ENCODE data around the gene NR1H2. TPM values are rescaled to one million over a fixed set of nuclear protein-coding genes. Genes with fewer than 3 reads are reported as not detected.

Gene NR1H2
- total and polyA plus RNA-seq, 2 donors (not counting 1 experiment from before 2014, with no cell fraction given) = 30.3 to 82.4 TPM

DNA sequence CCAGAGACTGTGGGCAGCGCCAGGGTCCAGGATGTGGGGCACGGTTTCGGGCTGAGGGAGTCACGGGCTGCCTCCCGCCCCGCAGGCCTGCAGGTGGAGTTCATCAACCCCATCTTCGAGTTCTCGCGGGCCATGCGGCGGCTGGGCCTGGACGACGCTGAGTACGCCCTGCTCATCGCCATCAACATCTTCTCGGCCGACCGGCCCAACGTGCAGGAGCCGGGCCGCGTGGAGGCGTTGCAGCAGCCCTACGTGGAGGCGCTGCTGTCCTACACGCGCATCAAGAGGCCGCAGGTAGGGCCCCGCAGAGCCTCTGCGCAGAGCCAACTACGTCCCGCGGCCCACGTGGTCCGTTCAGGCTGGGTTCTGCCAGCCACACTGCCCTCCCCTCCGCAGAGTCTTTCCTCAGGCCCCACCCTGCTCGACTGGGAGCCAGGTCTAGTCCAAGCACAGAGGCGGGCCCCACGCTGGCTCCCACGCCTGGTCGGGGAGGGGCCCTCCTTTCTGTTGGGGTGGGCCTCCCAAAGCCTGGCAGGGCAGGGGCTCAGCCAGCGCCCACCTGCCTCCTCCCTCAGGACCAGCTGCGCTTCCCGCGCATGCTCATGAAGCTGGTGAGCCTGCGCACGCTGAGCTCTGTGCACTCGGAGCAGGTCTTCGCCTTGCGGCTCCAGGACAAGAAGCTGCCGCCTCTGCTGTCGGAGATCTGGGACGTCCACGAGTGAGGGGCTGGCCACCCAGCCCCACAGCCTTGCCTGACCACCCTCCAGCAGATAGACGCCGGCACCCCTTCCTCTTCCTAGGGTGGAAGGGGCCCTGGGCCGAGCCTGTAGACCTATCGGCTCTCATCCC lies 5.8 kb downstream of the NR1H2 start:
- Histone ChIP-seq H3K4me1 (ENCODE audit: control insufficient read depth, extremely low read depth, insufficient read depth, low read length) (peaks cover 2% of the 10 kb centered on the region), H2AFZ (ENCODE audit: low read length) (no peak overlapping the region), H3K27ac (ENCODE audit: insufficient read depth, low read length) (no peak overlapping the region), H3K27me3 (ENCODE audit: control insufficient read depth, insufficient read depth, low read length) (no peaks in the 10 kb centered on the region), H3K36me3 (ENCODE audit: control insufficient read depth, insufficient read depth, low read length) (peaks cover 31% of the 10 kb centered on the region), H3K4me3 (replicated peaks in 1 of 4; ENCODE audit: control extremely low read depth in 1 of 4, insufficient read depth in 1 of 4, low read depth in 3 of 4, low read length in 4 of 4) (no peak overlapping the region), H3K79me2 (ENCODE audit: control insufficient read depth, insufficient read depth, low read length) (peaks cover 12% of the 10 kb centered on the region), H4K20me1 (ENCODE audit: control insufficient read depth, extremely low read depth, insufficient read depth, low read length) (no peaks in the 10 kb centered on the region), H3K9ac (ENCODE audit: insufficient read depth, low read length) (no peak overlapping the region), H3K9me3 (ENCODE audit: control insufficient read depth, insufficient read depth, low read depth, low read length) (no peaks in the 10 kb centered on the region), H3K4me2 (ENCODE audit: extremely low read depth, insufficient read depth, low read length) (no peak overlapping the region)
- TF ChIP-seq, protein P1, sequence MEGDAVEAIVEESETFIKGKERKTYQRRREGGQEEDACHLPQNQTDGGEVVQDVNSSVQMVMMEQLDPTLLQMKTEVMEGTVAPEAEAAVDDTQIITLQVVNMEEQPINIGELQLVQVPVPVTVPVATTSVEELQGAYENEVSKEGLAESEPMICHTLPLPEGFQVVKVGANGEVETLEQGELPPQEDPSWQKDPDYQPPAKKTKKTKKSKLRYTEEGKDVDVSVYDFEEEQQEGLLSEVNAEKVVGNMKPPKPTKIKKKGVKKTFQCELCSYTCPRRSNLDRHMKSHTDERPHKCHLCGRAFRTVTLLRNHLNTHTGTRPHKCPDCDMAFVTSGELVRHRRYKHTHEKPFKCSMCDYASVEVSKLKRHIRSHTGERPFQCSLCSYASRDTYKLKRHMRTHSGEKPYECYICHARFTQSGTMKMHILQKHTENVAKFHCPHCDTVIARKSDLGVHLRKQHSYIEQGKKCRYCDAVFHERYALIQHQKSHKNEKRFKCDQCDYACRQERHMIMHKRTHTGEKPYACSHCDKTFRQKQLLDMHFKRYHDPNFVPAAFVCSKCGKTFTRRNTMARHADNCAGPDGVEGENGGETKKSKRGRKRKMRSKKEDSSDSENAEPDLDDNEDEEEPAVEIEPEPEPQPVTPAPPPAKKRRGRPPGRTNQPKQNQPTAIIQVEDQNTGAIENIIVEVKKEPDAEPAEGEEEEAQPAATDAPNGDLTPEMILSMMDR (conservative IDR thresholded peaks at IDR 0.05 in 1 of 2, IDR thresholded peaks at IDR 0.05 in 1 of 2; ENCODE audit: low read depth in 1 of 2, low read length in 2 of 2) = no peak
- TF ChIP-seq EZH2 (IDR thresholded peaks at IDR 0.05; ENCODE audit: low read length, missing control alignments) = no peak
- DNase-seq (ENCODE audit: low read depth in 2 of 2) = no peak

DNA sequence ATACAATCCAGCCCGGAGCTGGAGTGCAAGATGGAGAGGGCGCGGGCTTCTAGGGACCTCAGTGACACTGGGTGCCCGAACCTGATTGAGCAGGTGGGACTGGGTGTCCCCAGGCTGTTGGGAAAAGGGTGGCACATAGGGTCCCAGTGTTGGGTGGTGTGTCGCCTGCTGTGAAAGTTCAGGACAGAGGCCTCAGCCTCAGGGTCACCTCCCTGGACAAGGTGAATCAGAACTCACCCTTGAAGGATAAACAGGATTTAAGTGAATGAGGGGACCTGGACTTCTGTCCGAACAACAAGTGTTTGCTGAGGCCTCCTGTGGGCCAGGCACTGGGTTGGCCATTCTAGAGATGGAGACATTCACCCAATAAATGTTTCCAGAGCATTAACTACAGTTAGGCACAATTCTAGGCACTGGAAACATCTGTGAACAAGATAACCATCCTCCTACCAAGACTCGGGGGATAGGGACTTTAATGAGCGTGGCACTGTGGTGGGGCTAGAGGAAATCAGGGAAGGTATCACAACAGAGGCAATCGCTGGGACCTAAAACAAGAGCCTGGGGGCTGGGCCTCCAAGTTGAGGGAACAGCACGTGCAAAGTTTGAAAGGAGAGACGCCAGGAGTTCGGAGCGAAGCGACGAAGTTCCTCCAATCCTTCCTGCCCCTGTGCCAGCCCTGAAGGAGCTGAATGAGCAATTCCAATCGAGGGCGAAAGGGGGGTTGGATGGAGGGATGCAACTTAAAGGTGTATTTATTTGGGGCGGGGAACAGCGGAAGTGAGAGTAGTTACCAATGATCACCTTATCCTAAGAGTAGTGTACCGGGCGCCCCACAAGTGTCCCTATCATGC lies 7.0 kb downstream of the NR1H2 start:
- Histone ChIP-seq H3K4me3 (replicated peaks in 1 of 4; ENCODE audit: control extremely low read depth in 1 of 4, insufficient read depth in 1 of 4, low read depth in 3 of 4, low read length in 4 of 4) (peak overlapping the region; percentile 24 to 73 (median 34)), H4K20me1 (ENCODE audit: control insufficient read depth, extremely low read depth, insufficient read depth, low read length) (no peaks in the 10 kb centered on the region), H3K4me2 (ENCODE audit: extremely low read depth, insufficient read depth, low read length) (peak overlapping the region; percentile 83), H2AFZ (ENCODE audit: low read length) (no peak overlapping the region), H3K9ac (ENCODE audit: insufficient read depth, low read length) (no peak overlapping the region), H3K79me2 (ENCODE audit: control insufficient read depth, insufficient read depth, low read length) (peaks cover 20% of the 10 kb centered on the region), H3K27ac (ENCODE audit: insufficient read depth, low read length) (peak overlapping the region; percentile 82), H3K4me1 (ENCODE audit: control insufficient read depth, extremely low read depth, insufficient read depth, low read length) (peaks cover 2% of the 10 kb centered on the region), H3K27me3 (ENCODE audit: control insufficient read depth, insufficient read depth, low read length) (no peaks in the 10 kb centered on the region), H3K9me3 (ENCODE audit: control insufficient read depth, insufficient read depth, low read depth, low read length) (no peaks in the 10 kb centered on the region), H3K36me3 (ENCODE audit: control insufficient read depth, insufficient read depth, low read length) (peaks cover 27% of the 10 kb centered on the region)
- no peak for DNase-seq (ENCODE audit: low read depth in 2 of 2)
- TF ChIP-seq EZH2 (IDR thresholded peaks at IDR 0.05; ENCODE audit: low read length, missing control alignments) = no peak
- TF ChIP-seq, protein P1 (conservative IDR thresholded peaks at IDR 0.05 in 1 of 2, IDR thresholded peaks at IDR 0.05 in 1 of 2; ENCODE audit: low read depth in 1 of 2, low read length in 2 of 2) = no peak
